Measurements from ENCODE around the gene GLS.
"Not testable (repeated sequence)": the region's sequence is repeated elsewhere in the genome, so short reads cannot be mapped to it uniquely, and the experiment has no call there.

The GLS gene

GRCh38 chr2:190938771-190939335 is 58.2 kb downstream of the GLS start:
- no peak for DNase-seq

- DNase-seq = no peak
Observed at GRCh38 chr2:190940454-190940853, 59.8 kb downstream of the GLS start.

GRCh38 chr2:190941571-190941970 is 61.0 kb downstream of the GLS start:
- DNase-seq = no peak

- DNase-seq = no peak
Observed at GRCh38 chr2:190942697-190943096, 62.1 kb downstream of the GLS start.

GRCh38 chr2:190943706-190944105 is 63.1 kb downstream of the GLS start:
- DNase-seq = no peak

- DNase-seq = peak; percentile 38
Observed at GRCh38 chr2:190947141-190947540, 66.5 kb downstream of the GLS start.

- DNase-seq = peak; percentile 77
Observed at GRCh38 chr2:190947711-190948251, 67.2 kb downstream of the GLS start.

GRCh38 chr2:190948671-190949070 is 68.0 kb downstream of the GLS start:
- DNase-seq = peak; percentile 47

- no peak for DNase-seq
Observed at GRCh38 chr2:190950566-190950991, 70.0 kb downstream of the GLS start.

- DNase-seq = no peak
Observed at GRCh38 chr2:190953257-190953656, 72.6 kb downstream of the GLS start.

GRCh38 chr2:190959911-190960788 is 79.5 kb downstream of the GLS start:
- peak; percentile 42 for DNase-seq

GRCh38 chr2:190961117-190961516 is 80.5 kb downstream of the GLS start:
- DNase-seq = not testable (repeated sequence)

GRCh38 chr2:190961918-190962487 is 81.4 kb downstream of the GLS start:
- DNase-seq = peak; percentile 37

- DNase-seq = no peak
Observed at GRCh38 chr2:190963088-190963487, 82.5 kb downstream of the GLS start.

GRCh38 chr2:190964170-190964795 is 83.7 kb downstream of the GLS start:
- no peak for DNase-seq

- no peak for DNase-seq
Observed at GRCh38 chr2:190965580-190966222, 85.1 kb downstream of the GLS start.

GRCh38 chr2:190968522-190968921 is 87.9 kb downstream of the GLS start:
- DNase-seq = no peak

- DNase-seq = no peak
Observed at GRCh38 chr2:190970160-190970559, 89.5 kb downstream of the GLS start.

GRCh38 chr2:190970873-190971506 is 90.4 kb downstream of the GLS start:
- no peak for DNase-seq

- no peak for DNase-seq
Observed at GRCh38 chr2:190972213-190972612, 91.6 kb downstream of the GLS start.

GRCh38 chr2:190972846-190973245 is 92.2 kb downstream of the GLS start:
- peak; percentile 62 for DNase-seq

GRCh38 chr2:190973262-190973661 is 92.6 kb downstream of the GLS start:
- DNase-seq = no peak
